OCI-M2 (cell line): Measurements from ENCODE around the gene AUH.

Experiments used
- DNase-seq: peaks from one replicate; lab custom pipeline; 2025; ENCODE audit not compliant: unreplicated experiment; lab: John Stamatoyannopoulos, UW

Gene AUH

GRCh38 chr9:91340395-91340967 is 21.2 kb downstream of the AUH start:
- no peak for DNase-seq

- DNase-seq = no peak
These were observed 23.0 kb downstream of the AUH start for GRCh38 chr9:91338681-91339080.

- DNase-seq = no peak
These were observed 24.9 kb downstream of the AUH start for GRCh38 chr9:91336786-91337185.

GRCh38 chr9:91334053-91334452 is 27.7 kb downstream of the AUH start:
- DNase-seq = no peak

GRCh38 chr9:91333551-91333950 is 28.2 kb downstream of the AUH start:
- DNase-seq = no peak

GRCh38 chr9:91332546-91333231 is 29.0 kb downstream of the AUH start:
- DNase-seq = no peak

GRCh38 chr9:91331849-91332248 is 29.9 kb downstream of the AUH start:
- DNase-seq = no peak

GRCh38 chr9:91328186-91328585 is 33.5 kb downstream of the AUH start:
- no peak for DNase-seq

- no peak for DNase-seq
These were observed 40.0 kb downstream of the AUH start for GRCh38 chr9:91321691-91322090.

GRCh38 chr9:91320299-91320698 is 41.4 kb downstream of the AUH start:
- DNase-seq = no peak

GRCh38 chr9:91316093-91316492 is 45.6 kb downstream of the AUH start:
- DNase-seq = no peak

GRCh38 chr9:91315191-91315590 is 46.5 kb downstream of the AUH start:
- no peak for DNase-seq

- no peak for DNase-seq
These were observed 48.9 kb downstream of the AUH start for GRCh38 chr9:91312717-91313325.

- DNase-seq = no peak
These were observed 51.7 kb downstream of the AUH start for GRCh38 chr9:91310037-91310436.

GRCh38 chr9:91308191-91308590 is 53.5 kb downstream of the AUH start:
- no peak for DNase-seq

- DNase-seq = no peak
These were observed 54.4 kb downstream of the AUH start for GRCh38 chr9:91307279-91307678.

- DNase-seq = no peak
These were observed 55.5 kb downstream of the AUH start for GRCh38 chr9:91306296-91306630.

- no peak for DNase-seq
These were observed 56.0 kb downstream of the AUH start for GRCh38 chr9:91305596-91306295.

- DNase-seq = no peak
These were observed 57.8 kb downstream of the AUH start for GRCh38 chr9:91303741-91304415.

- no peak for DNase-seq
These were observed 58.9 kb downstream of the AUH start for GRCh38 chr9:91302831-91303230.

- no peak for DNase-seq
These were observed 60.6 kb downstream of the AUH start for GRCh38 chr9:91301161-91301560.

GRCh38 chr9:91298311-91298710 is 63.4 kb downstream of the AUH start:
- DNase-seq = no peak
